GM23338 (cell line): Measurements from ENCODE around the gene TRPM3. TPM values are rescaled to one million over a fixed set of nuclear protein-coding genes. Genes with fewer than 3 reads are reported as not detected.

Experiments used
- ATAC-seq: fragments of 200-7000 bp; cut with Tn5 transposase; 3 replicates; pipeline ENCODE4 v1.9.1; 2020
- DNase-seq: peaks from one replicate; pipeline ENCODE4 v3.0.0-alpha.2; 2015; ENCODE audit warnings: low spot score
- H2AFZ ChIP-seq: fragments of 200-600 bp; sonication (generic); 2 replicates; pipeline ENCODE4 v1.8.0; 2016; ENCODE audit warnings: antibody characterized with exemption, mild to moderate bottlenecking, moderate library complexity
- H3F3A ChIP-seq: fragments of 200-600 bp; sonication (generic); replicated peaks from 2 replicates; pipeline ENCODE4 v1.8.0; 2017; ENCODE audit warnings: antibody characterized with exemption, mixed run types, low read depth
- H3K27ac ChIP-seq: fragments of 200-600 bp; sonication (generic); 2 replicates; pipeline ENCODE4 v1.6.1; 2016; ENCODE audit warnings: low read depth
- H3K27me3 ChIP-seq: fragments of 200-600 bp; sonication (generic); 2 replicates; pipeline ENCODE4 v1.8.0; 2016; ENCODE audit warnings: mild to moderate bottlenecking, mixed run types, moderate library complexity; ENCODE audit not compliant: insufficient read depth
- H3K36me3 ChIP-seq: fragments of 200-600 bp; sonication (generic); 2 replicates; pipeline ENCODE4 v1.8.0; 2016; ENCODE audit warnings: mild to moderate bottlenecking; ENCODE audit not compliant: insufficient read depth
- H3K4me1 ChIP-seq: fragments of 200-600 bp; sonication (generic); 2 replicates; pipeline ENCODE4 v1.8.0; 2016; ENCODE audit warnings: mild to moderate bottlenecking, moderate library complexity; ENCODE audit not compliant: insufficient read depth
- H3K4me2 ChIP-seq: fragments of 200-600 bp; sonication (generic); 2 replicates; pipeline ENCODE4 v1.7.1; 2017; ENCODE audit warnings: mixed run types
- H3K4me3 ChIP-seq: fragments of 200-600 bp; sonication (generic); 2 replicates; pipeline ENCODE4 v1.6.1; 2016; ENCODE audit warnings: mixed run types
- H3K79me2 ChIP-seq: fragments of 200-600 bp; sonication (generic); replicated peaks from 2 replicates; pipeline ENCODE4 v1.8.0; 2017; ENCODE audit warnings: mild to moderate bottlenecking; ENCODE audit not compliant: insufficient read depth
- H3K9me2 ChIP-seq: fragments of 200-600 bp; sonication (generic); 2 replicates; pipeline ENCODE4 v1.8.0; 2017; ENCODE audit not compliant: insufficient read depth
- H4K20me1 ChIP-seq: fragments of 200-600 bp; sonication (generic); replicated peaks from 2 replicates; pipeline ENCODE4 v1.8.0; 2017; ENCODE audit warnings: mild to moderate bottlenecking; ENCODE audit not compliant: insufficient read depth
- H3K27ac Mint-ChIP-seq: 2 replicates; pipeline ENCODE4 v1.8.0; 2020; ENCODE audit warnings: inconsistent platforms, mild to moderate bottlenecking, moderate library complexity, mixed read lengths
- H3K27me3 Mint-ChIP-seq: 3 replicates; pipeline ENCODE4 v1.8.0; 2022; ENCODE audit warnings: low read depth, mild to moderate bottlenecking, moderate library complexity, mixed read lengths, inconsistent platforms; ENCODE audit not compliant: insufficient read depth, poor library complexity
- H3K36me3 Mint-ChIP-seq: 3 replicates; pipeline ENCODE4 v1.8.0; 2021; ENCODE audit warnings: low read depth, mild to moderate bottlenecking, inconsistent platforms, moderate library complexity, mixed read lengths
- H3K4me1 Mint-ChIP-seq: 3 replicates; pipeline ENCODE4 v1.8.0; 2020; ENCODE audit warnings: mild to moderate bottlenecking, inconsistent platforms, mixed read lengths
- H3K4me3 Mint-ChIP-seq: 3 replicates; pipeline ENCODE4 v1.8.0; 2021; ENCODE audit warnings: moderate library complexity, mild to moderate bottlenecking, inconsistent platforms, mixed read lengths
- H3K9me3 Mint-ChIP-seq: 3 replicates; pipeline ENCODE4 v1.8.0; 2020; ENCODE audit warnings: moderate library complexity, mild to moderate bottlenecking, inconsistent platforms, mixed read lengths
- CREB1 ChIP-seq: fragments of 250-450 bp; sonication (Bioruptor Pico); IDR thresholded peaks from 2 replicates; pipeline ENCODE4 v1.5.0; 2020; ENCODE audit warnings: low read depth, mild to moderate bottlenecking, moderate library complexity
- EZH2 ChIP-seq: fragments of 200-600 bp; sonication (generic); IDR thresholded peaks from one replicate; pipeline ENCODE4 v1.8.0; 2017; ENCODE audit warnings: antibody characterized with exemption, mild to moderate bottlenecking, low read depth; ENCODE audit not compliant: unreplicated experiment
- EZH2phosphoT487 ChIP-seq: fragments of 200-600 bp; sonication (generic); IDR thresholded peaks from one replicate; pipeline ENCODE4 v1.8.1; 2018; ENCODE audit warnings: antibody characterized with exemption; ENCODE audit not compliant: unreplicated experiment
- JUNB ChIP-seq: IDR thresholded peaks from one replicate; pipeline ENCODE4 v1.6.1; 2016; ENCODE audit warnings: antibody characterized with exemption; ENCODE audit not compliant: unreplicated experiment
- NANOG ChIP-seq: IDR thresholded peaks from 2 replicates; pipeline ENCODE4 v1.6.1; 2016; ENCODE audit warnings: antibody characterized with exemption, borderline replicate concordance
- POLR2AphosphoS5 ChIP-seq: IDR thresholded peaks from 2 replicates; pipeline ENCODE4 v1.6.1; 2016; ENCODE audit warnings: antibody characterized with exemption, low read depth
- STAT1 ChIP-seq: IDR thresholded peaks from one replicate; pipeline ENCODE4 v1.6.1; 2016; ENCODE audit warnings: antibody characterized with exemption; ENCODE audit not compliant: unreplicated experiment
- ZNF114 ChIP-seq: fragments of 250-450 bp; sonication (Bioruptor Pico); IDR thresholded peaks from 2 replicates; pipeline ENCODE4 v1.5.0; 2020; ENCODE audit warnings: mild to moderate bottlenecking, moderate library complexity
- ZNF331 ChIP-seq: fragments of 250-450 bp; sonication (Bioruptor Pico); IDR thresholded peaks from 2 replicates; pipeline ENCODE4 v1.5.0; 2020; ENCODE audit warnings: low read depth, mild to moderate bottlenecking, moderate library complexity
- polyA plus RNA-seq: library from polyadenylated mRNA; unstranded; fragments of >200 nt; fragmentation: Nextera tagmentation; extraction: Ambion mirVana; gene quantifications from 2 replicates; pipeline ENCODE4 v1.2.1, GENCODE V29; 2016
- total RNA-seq: library from RNA; depleted of rRNA; stranded (reverse); fragments of >200 nt; shearing (Covaris generic); gene quantifications from 2 replicates; pipeline ENCODE4 v1.2.3, GENCODE V29; 2014
- TF ChIP-seq, protein P1 (sequence below): IDR thresholded peaks from 2 replicates; pipeline ENCODE4 v1.6.1; 2016; ENCODE audit warnings: antibody characterized with exemption
- TF ChIP-seq, protein P2 (sequence below): IDR thresholded peaks from one replicate; pipeline ENCODE4 v1.6.1; 2018; ENCODE audit warnings: antibody characterized with exemption; ENCODE audit not compliant: unreplicated experiment
- TF ChIP-seq, protein P3 (sequence below), 2 experiments: fragments of 200-600 bp in 1 of 2; sonication (generic) in 1 of 2; conservative IDR thresholded peaks; 2 replicates each; pipeline versions ENCODE4 v1.5.1 to v1.6.1; 2016 to 2017; ENCODE audit warnings: antibody characterized with exemption in 2 of 2, low read depth in 2 of 2, mild to moderate bottlenecking in 2 of 2, moderate library complexity in 1 of 2
- TF ChIP-seq, protein P4 (sequence below): fragments of 250-450 bp; sonication (Bioruptor Pico); IDR thresholded peaks from 2 replicates; pipeline ENCODE4 v1.5.0; 2020; ENCODE audit warnings: mild to moderate bottlenecking, moderate library complexity

Gene TRPM3
- total and polyA plus RNA-seq, 2 experiments from 2014 or later = 2.8 to 8.2 TPM

DNA sequence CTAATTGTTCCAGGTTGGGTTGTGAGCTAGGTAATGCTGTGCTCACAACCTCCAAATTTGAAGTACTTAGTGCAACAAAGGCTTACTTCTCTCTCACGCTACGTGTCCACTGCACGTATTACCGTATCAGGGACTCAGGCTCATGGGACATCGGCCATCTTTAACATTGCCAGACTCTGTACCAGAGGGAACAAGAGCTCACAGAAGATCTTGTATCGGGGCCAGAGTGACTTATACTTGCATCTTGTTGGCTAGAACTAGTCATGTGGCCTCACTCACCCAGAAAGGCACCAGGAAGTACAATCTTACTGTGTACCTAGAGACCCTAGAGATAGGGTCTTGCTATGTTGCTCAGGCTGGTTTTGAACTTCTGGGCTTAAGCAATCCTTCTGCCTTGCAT, 625.9 kb downstream of the TRPM3 start:
- Mint-ChIP-seq H3K27me3 (peaks cover 2% of the 10 kb centered on the region), H3K27ac (no peak overlapping the region), H3K4me3 (no peak overlapping the region), H3K9me3 (no peaks in the 10 kb centered on the region; the same call in 2 of the 3 replicates), H3K36me3 (no peaks in the 10 kb centered on the region; the same call in 2 of the 3 replicates), H3K4me1 (peaks cover 6% of the 10 kb centered on the region)
- H3F3A ChIP-seq = no peaks in the 10 kb centered on the region
- no peak overlapping the region for H3K4me2 ChIP-seq
- TF ChIP-seq, protein P1, sequence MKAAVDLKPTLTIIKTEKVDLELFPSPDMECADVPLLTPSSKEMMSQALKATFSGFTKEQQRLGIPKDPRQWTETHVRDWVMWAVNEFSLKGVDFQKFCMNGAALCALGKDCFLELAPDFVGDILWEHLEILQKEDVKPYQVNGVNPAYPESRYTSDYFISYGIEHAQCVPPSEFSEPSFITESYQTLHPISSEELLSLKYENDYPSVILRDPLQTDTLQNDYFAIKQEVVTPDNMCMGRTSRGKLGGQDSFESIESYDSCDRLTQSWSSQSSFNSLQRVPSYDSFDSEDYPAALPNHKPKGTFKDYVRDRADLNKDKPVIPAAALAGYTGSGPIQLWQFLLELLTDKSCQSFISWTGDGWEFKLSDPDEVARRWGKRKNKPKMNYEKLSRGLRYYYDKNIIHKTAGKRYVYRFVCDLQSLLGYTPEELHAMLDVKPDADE = no peak
- TF ChIP-seq, protein P2, sequence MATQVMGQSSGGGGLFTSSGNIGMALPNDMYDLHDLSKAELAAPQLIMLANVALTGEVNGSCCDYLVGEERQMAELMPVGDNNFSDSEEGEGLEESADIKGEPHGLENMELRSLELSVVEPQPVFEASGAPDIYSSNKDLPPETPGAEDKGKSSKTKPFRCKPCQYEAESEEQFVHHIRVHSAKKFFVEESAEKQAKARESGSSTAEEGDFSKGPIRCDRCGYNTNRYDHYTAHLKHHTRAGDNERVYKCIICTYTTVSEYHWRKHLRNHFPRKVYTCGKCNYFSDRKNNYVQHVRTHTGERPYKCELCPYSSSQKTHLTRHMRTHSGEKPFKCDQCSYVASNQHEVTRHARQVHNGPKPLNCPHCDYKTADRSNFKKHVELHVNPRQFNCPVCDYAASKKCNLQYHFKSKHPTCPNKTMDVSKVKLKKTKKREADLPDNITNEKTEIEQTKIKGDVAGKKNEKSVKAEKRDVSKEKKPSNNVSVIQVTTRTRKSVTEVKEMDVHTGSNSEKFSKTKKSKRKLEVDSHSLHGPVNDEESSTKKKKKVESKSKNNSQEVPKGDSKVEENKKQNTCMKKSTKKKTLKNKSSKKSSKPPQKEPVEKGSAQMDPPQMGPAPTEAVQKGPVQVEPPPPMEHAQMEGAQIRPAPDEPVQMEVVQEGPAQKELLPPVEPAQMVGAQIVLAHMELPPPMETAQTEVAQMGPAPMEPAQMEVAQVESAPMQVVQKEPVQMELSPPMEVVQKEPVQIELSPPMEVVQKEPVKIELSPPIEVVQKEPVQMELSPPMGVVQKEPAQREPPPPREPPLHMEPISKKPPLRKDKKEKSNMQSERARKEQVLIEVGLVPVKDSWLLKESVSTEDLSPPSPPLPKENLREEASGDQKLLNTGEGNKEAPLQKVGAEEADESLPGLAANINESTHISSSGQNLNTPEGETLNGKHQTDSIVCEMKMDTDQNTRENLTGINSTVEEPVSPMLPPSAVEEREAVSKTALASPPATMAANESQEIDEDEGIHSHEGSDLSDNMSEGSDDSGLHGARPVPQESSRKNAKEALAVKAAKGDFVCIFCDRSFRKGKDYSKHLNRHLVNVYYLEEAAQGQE = no peak
- TF ChIP-seq, protein P3, sequence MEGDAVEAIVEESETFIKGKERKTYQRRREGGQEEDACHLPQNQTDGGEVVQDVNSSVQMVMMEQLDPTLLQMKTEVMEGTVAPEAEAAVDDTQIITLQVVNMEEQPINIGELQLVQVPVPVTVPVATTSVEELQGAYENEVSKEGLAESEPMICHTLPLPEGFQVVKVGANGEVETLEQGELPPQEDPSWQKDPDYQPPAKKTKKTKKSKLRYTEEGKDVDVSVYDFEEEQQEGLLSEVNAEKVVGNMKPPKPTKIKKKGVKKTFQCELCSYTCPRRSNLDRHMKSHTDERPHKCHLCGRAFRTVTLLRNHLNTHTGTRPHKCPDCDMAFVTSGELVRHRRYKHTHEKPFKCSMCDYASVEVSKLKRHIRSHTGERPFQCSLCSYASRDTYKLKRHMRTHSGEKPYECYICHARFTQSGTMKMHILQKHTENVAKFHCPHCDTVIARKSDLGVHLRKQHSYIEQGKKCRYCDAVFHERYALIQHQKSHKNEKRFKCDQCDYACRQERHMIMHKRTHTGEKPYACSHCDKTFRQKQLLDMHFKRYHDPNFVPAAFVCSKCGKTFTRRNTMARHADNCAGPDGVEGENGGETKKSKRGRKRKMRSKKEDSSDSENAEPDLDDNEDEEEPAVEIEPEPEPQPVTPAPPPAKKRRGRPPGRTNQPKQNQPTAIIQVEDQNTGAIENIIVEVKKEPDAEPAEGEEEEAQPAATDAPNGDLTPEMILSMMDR (conservative IDR thresholded peaks at IDR 0.05; ENCODE audit: low read depth in 2 of 2) = no peak
- TF ChIP-seq POLR2AphosphoS5 (no peak), ZNF331 (CRISPR knock-in tag) (no peak), CREB1 (CRISPR knock-in tag) (no peak), ZNF114 (CRISPR knock-in tag) (no peak), EZH2 (no peak), JUNB (no peak), STAT1 (no peak), EZH2phosphoT487 (no peak), NANOG (no peak)
- TF ChIP-seq, protein P4, sequence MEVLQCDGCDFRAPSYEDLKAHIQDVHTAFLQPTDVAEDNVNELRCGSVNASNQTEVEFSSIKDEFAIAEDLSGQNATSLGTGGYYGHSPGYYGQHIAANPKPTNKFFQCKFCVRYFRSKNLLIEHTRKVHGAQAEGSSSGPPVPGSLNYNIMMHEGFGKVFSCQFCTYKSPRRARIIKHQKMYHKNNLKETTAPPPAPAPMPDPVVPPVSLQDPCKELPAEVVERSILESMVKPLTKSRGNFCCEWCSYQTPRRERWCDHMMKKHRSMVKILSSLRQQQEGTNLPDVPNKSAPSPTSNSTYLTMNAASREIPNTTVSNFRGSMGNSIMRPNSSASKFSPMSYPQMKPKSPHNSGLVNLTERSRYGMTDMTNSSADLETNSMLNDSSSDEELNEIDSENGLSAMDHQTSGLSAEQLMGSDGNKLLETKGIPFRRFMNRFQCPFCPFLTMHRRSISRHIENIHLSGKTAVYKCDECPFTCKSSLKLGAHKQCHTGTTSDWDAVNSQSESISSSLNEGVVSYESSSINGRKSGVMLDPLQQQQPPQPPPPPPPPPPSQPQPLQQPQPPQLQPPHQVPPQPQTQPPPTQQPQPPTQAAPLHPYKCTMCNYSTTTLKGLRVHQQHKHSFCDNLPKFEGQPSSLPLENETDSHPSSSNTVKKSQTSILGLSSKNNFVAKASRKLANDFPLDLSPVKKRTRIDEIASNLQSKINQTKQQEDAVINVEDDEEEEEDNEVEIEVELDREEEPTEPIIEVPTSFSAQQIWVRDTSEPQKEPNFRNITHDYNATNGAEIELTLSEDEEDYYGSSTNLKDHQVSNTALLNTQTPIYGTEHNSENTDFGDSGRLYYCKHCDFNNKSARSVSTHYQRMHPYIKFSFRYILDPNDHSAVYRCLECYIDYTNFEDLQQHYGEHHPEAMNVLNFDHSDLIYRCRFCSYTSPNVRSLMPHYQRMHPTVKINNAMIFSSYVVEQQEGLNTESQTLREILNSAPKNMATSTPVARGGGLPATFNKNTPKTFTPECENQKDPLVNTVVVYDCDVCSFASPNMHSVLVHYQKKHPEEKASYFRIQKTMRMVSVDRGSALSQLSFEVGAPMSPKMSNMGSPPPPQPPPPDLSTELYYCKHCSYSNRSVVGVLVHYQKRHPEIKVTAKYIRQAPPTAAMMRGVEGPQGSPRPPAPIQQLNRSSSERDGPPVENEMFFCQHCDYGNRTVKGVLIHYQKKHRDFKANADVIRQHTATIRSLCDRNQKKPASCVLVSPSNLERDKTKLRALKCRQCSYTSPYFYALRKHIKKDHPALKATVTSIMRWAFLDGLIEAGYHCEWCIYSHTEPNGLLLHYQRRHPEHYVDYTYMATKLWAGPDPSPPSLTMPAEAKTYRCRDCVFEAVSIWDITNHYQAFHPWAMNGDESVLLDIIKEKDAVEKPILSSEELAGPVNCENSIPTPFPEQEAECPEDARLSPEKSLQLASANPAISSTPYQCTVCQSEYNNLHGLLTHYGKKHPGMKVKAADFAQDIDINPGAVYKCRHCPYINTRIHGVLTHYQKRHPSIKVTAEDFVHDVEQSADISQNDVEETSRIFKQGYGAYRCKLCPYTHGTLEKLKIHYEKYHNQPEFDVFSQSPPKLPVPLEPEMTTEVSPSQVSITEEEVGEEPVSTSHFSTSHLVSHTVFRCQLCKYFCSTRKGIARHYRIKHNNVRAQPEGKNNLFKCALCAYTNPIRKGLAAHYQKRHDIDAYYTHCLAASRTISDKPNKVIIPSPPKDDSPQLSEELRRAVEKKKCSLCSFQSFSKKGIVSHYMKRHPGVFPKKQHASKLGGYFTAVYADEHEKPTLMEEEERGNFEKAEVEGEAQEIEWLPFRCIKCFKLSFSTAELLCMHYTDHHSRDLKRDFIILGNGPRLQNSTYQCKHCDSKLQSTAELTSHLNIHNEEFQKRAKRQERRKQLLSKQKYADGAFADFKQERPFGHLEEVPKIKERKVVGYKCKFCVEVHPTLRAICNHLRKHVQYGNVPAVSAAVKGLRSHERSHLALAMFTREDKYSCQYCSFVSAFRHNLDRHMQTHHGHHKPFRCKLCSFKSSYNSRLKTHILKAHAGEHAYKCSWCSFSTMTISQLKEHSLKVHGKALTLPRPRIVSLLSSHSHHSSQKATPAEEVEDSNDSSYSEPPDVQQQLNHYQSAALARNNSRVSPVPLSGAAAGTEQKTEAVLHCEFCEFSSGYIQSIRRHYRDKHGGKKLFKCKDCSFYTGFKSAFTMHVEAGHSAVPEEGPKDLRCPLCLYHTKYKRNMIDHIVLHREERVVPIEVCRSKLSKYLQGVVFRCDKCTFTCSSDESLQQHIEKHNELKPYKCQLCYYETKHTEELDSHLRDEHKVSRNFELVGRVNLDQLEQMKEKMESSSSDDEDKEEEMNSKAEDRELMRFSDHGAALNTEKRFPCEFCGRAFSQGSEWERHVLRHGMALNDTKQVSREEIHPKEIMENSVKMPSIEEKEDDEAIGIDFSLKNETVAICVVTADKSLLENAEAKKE (CRISPR knock-in tag) = no peak
- H3K79me2 ChIP-seq = no peaks in the 10 kb centered on the region
- no peaks in the 10 kb centered on the region for H3K27me3 ChIP-seq
- peak overlapping the region; percentile 52; the same call in 1 of the 2 replicates for H2AFZ ChIP-seq
- H3K4me3 ChIP-seq = no peak overlapping the region
- DNase-seq (no peak), ATAC-seq (no peak)
- H3K36me3 ChIP-seq = no peaks in the 10 kb centered on the region
- H3K4me1 ChIP-seq = no peaks in the 10 kb centered on the region
- H3K27ac ChIP-seq = no peak overlapping the region
- H4K20me1 ChIP-seq = no peaks in the 10 kb centered on the region
- H3K9me2 ChIP-seq = peaks cover 5% of the 10 kb centered on the region; the same call in 1 of the 2 replicates
